ENCODE results near the gene SYCE1.
"Not testable (repeated sequence)": the region's sequence is repeated elsewhere in the genome, so short reads cannot be mapped to it uniquely, and the experiment has no call there.

SYCE1 gene

GRCh38 chr10:133565441-133566294 lies at the start of gene SYCE1:
TSS of gene SYCE1 (minus strand) at chr10:133565583. CDS start at chr10:133565529, 54 bp downstream.
- DNase-seq (ENCODE audit: low read depth) = no peak

GRCh38 chr10:133614830-133615580 lies 49.6 kb upstream of the SYCE1 start:
- no peak for DNase-seq (ENCODE audit: low read depth)

GRCh38 chr10:133613699-133614098 lies 48.3 kb upstream of the SYCE1 start:
- no peak for DNase-seq (ENCODE audit: low read depth)

GRCh38 chr10:133611079-133611478 lies 45.7 kb upstream of the SYCE1 start:
- DNase-seq (ENCODE audit: low read depth) = no peak

- no peak for DNase-seq (ENCODE audit: low read depth)
Observed at GRCh38 chr10:133608855-133609254, 43.5 kb upstream of the SYCE1 start.

GRCh38 chr10:133603434-133603833 lies 38.1 kb upstream of the SYCE1 start:
- DNase-seq (ENCODE audit: low read depth) = not testable (repeated sequence)

GRCh38 chr10:133600657-133601056 lies 35.3 kb upstream of the SYCE1 start:
- DNase-seq (ENCODE audit: low read depth) = no peak

- not testable (repeated sequence) for DNase-seq (ENCODE audit: low read depth)
Observed at GRCh38 chr10:133599869-133600268, 34.5 kb upstream of the SYCE1 start.

- no peak for DNase-seq (ENCODE audit: low read depth)
Observed at GRCh38 chr10:133592716-133593115, 27.3 kb upstream of the SYCE1 start.

GRCh38 chr10:133590970-133591359 lies 25.6 kb upstream of the SYCE1 start:
- no peak for DNase-seq (ENCODE audit: low read depth)

GRCh38 chr10:133590226-133590969 lies 25.0 kb upstream of the SYCE1 start:
- no peak for DNase-seq (ENCODE audit: low read depth)

GRCh38 chr10:133577037-133577436 lies 11.7 kb upstream of the SYCE1 start:
- DNase-seq (ENCODE audit: low read depth) = not testable (repeated sequence)

GRCh38 chr10:133573460-133573859 lies 8.1 kb upstream of the SYCE1 start:
- DNase-seq (ENCODE audit: low read depth) = not testable (repeated sequence)

- DNase-seq (ENCODE audit: low read depth) = not testable (repeated sequence)
Observed at GRCh38 chr10:133572055-133572454, 6.7 kb upstream of the SYCE1 start.

- not testable (repeated sequence) for DNase-seq (ENCODE audit: low read depth)
Observed at GRCh38 chr10:133569801-133570200, 4.4 kb upstream of the SYCE1 start.

- not testable (repeated sequence) for DNase-seq (ENCODE audit: low read depth)
Observed at GRCh38 chr10:133568831-133569527, 3.6 kb upstream of the SYCE1 start.

GRCh38 chr10:133568287-133568614 lies 2.9 kb upstream of the SYCE1 start:
- DNase-seq (ENCODE audit: low read depth) = no peak

- DNase-seq (ENCODE audit: low read depth) = no peak
Observed at GRCh38 chr10:133567609-133568286, 2.4 kb upstream of the SYCE1 start.

GRCh38 chr10:133567119-133567518 lies 1.7 kb upstream of the SYCE1 start:
- DNase-seq (ENCODE audit: low read depth) = no peak

GRCh38 chr10:133564816-133565215 lies 567 bp downstream of the SYCE1 start:
- DNase-seq (ENCODE audit: low read depth) = no peak

GRCh38 chr10:133559216-133559615 lies 6.2 kb downstream of the SYCE1 start:
- DNase-seq (ENCODE audit: low read depth) = no peak
